Stomach (tissue), 4 donors: Measurements from ENCODE around the gene CEP85.

ENCODE experiments used
- CTCF ChIP-seq, 7 experiments: fragments of 450-650 bp in 4 of 7; fragments of 200-600 bp in 3 of 7; sonication (generic) in 3 of 7; IDR thresholded peaks; one replicate each; pipeline ENCODE4 v1.5.1; 2016 to 2019; ENCODE audit warnings: antibody characterized with exemption in 7 of 7, control low read depth in 2 of 7, mild to moderate bottlenecking in 1 of 7
- POLR2A ChIP-seq, 4 donors: fragments of 450-650 bp; IDR thresholded peaks; one replicate each; pipeline ENCODE4 v1.6.1; 2016; ENCODE audit warnings: antibody characterized with exemption in 4 of 4, control low read depth in 2 of 4, mild to moderate bottlenecking in 1 of 4, moderate library complexity in 1 of 4
- POLR2AphosphoS5 ChIP-seq, 3 donors: sonication (generic); formaldehyde crosslinking; IDR thresholded peaks; one replicate each; pipeline ENCODE4 v1.6.1; 2016; ENCODE audit warnings: antibody characterized with exemption in 3 of 3

GRCh38 chr1:26315874-26316850 lies 82.2 kb downstream of the CEP85 start:
- no peak for TF ChIP-seq POLR2A (IDR thresholded peaks at IDR 0.05)
- no peak for TF ChIP-seq CTCF (IDR thresholded peaks at IDR 0.05)
- TF ChIP-seq POLR2AphosphoS5 (IDR thresholded peaks at IDR 0.05) = no peak
